ENCODE measurements around the gene NR6A1. TPM values are rescaled to one million over a fixed set of nuclear protein-coding genes. Genes with fewer than 3 reads are reported as not detected.

The NR6A1 gene
- total and polyA plus RNA-seq, 9 donors, result 0.29 to 1.7 (median 1.00) TPM

DNA sequence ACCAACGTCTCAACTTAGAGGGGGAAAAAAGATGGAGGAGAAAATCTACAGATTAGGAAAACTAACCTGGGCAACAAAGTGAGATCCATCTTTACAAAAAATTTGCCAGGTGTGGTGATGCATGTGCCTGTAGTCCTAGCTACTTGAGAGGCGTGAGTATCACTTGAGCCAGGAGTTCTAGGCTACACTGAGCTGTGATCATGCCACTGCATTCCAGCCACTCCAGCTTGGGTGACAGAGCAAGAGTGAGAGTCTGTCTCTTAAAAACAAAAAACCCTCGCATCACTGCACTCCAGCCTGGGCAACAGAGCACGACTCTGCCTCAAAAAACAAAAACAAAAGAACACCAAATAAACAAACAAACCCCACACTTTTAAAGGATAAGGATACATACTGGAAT lies 165.9 kb downstream of the NR6A1 start:
- intact Hi-C loops (cut with DNase I), result loop anchor here in 1 of 4 donors (10.0 kb wide), 1 partner anchor 740 kb away; no protein-coding TSS in a partner anchor
- Histone ChIP-seq H3K4me1 (ENCODE audit: insufficient read depth) (no peaks in the 10 kb centered on the region), H3K27ac (no peak overlapping the region), H3K27me3 (no peaks in the 10 kb centered on the region), H3K9me3 (no peaks in the 10 kb centered on the region), H3K36me3 (no peaks in the 10 kb centered on the region), H3K4me3 (no peak overlapping the region)
- TF ChIP-seq POLR2A (IDR thresholded peaks at IDR 0.05), result no peak
- TF ChIP-seq EP300 (IDR thresholded peaks at IDR 0.05), result no peak
- TF ChIP-seq, protein P1, sequence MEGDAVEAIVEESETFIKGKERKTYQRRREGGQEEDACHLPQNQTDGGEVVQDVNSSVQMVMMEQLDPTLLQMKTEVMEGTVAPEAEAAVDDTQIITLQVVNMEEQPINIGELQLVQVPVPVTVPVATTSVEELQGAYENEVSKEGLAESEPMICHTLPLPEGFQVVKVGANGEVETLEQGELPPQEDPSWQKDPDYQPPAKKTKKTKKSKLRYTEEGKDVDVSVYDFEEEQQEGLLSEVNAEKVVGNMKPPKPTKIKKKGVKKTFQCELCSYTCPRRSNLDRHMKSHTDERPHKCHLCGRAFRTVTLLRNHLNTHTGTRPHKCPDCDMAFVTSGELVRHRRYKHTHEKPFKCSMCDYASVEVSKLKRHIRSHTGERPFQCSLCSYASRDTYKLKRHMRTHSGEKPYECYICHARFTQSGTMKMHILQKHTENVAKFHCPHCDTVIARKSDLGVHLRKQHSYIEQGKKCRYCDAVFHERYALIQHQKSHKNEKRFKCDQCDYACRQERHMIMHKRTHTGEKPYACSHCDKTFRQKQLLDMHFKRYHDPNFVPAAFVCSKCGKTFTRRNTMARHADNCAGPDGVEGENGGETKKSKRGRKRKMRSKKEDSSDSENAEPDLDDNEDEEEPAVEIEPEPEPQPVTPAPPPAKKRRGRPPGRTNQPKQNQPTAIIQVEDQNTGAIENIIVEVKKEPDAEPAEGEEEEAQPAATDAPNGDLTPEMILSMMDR (IDR thresholded peaks at IDR 0.05), result no peak
- 82 to 88% (median 84%) methylated on average over 4 of the region's 4 CpGs for WGBS, 3 donors
- DNase-seq, result no peak

DNA sequence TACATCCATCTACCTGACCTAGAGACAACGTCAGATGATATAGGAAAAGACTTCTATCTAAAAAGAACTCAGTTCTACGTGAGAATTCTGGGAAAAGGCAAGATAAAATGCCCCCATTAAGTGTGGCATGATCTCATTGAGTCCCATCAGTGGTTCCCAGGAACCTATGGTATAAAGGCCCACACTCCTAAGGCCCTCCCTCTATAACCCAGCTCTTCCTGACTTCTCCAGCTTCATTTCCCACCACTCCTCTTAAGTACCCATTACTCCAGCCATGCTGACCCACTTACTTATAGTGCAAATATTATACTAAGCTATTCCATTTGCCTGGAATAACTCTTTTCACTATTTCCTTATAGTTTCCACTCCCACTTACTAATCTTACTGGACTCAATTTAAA lies 168.5 kb downstream of the NR6A1 start:
- TF ChIP-seq, protein P1 (IDR thresholded peaks at IDR 0.05), result no peak
- TF ChIP-seq EP300 (IDR thresholded peaks at IDR 0.05), result no peak
- no peak for TF ChIP-seq POLR2A (IDR thresholded peaks at IDR 0.05)
- WGBS, 3 donors, result 88 to 93% (median 90%) methylated on average over 2 of the region's 2 CpGs
- intact Hi-C loops (cut with DNase I), result loop anchor here in 1 of 4 donors (10.0 kb wide), 1 partner anchor 738 kb away; no protein-coding TSS in a partner anchor

DNA sequence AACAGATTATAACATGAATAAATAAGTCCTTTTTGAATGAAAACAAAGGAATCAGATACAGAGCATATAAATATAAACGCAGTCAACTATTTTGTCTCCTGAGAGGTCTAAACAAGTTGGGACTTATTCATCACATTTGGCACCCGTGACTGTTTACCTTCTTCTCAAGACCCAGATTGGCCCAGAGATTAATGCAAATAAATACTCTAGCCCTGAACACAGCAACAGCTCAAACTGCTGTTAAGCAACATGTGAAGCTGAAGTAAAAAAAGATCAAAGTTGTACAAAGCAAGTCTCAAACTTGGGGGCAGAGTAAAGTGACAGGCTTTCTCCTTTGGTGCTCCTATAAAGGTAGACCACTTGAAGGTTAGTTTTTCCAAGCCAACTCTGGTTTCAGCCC lies 168.9 kb downstream of the NR6A1 start:
- H3K4me3 ChIP-seq, result no peak overlapping the region
- H3K27ac ChIP-seq, result no peak overlapping the region
- intact Hi-C loops (cut with DNase I), result loop anchor here in 1 of 4 donors (10.0 kb wide), 1 partner anchor 737 kb away; no protein-coding TSS in a partner anchor
- no peaks in the 10 kb centered on the region for H3K36me3 ChIP-seq
- no peaks in the 10 kb centered on the region for H3K4me1 ChIP-seq (ENCODE audit: insufficient read depth)
- WGBS, 3 donors, result 17 to 46% (median 35%) methylated on average over 2 of the region's 2 CpGs
- no peaks in the 10 kb centered on the region for H3K27me3 ChIP-seq
- DNase-seq, result no peak
- TF ChIP-seq, protein P1 (IDR thresholded peaks at IDR 0.05), result no peak
- TF ChIP-seq POLR2A (IDR thresholded peaks at IDR 0.05) (no peak), EP300 (IDR thresholded peaks at IDR 0.05) (no peak)
- H3K9me3 ChIP-seq, result no peaks in the 10 kb centered on the region

More for the DNA sequence above, 168.5 kb downstream of the NR6A1 start:
- Histone ChIP-seq H3K27ac (no peak overlapping the region), H3K27me3 (no peaks in the 10 kb centered on the region), H3K4me3 (no peak overlapping the region), H3K4me1 (ENCODE audit: insufficient read depth) (no peaks in the 10 kb centered on the region), H3K9me3 (no peaks in the 10 kb centered on the region), H3K36me3 (no peaks in the 10 kb centered on the region)
- no peak for DNase-seq

DNA sequence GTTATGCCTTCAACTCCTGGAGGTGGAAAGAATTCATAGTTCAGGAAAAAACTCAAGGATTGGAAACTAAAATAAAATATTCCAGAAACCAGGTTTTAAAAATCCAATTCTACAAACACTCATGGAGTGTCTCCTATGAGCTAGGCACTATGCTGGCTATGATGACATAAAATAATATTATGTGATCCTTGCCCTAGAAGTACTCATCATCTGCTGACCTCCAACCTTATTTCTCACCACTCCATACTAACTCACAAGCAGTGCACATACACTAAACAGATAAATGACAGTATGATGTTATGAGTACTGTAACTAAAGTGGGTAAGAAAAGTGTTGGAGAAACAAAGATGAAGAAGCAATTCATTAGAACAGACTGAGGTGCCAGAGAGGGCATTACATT lies 170.7 kb downstream of the NR6A1 start:
- Histone ChIP-seq H3K4me3 (no peak overlapping the region), H3K9me3 (no peaks in the 10 kb centered on the region), H3K4me1 (ENCODE audit: insufficient read depth) (peaks cover 2% of the 10 kb centered on the region), H3K27me3 (no peaks in the 10 kb centered on the region), H3K36me3 (no peaks in the 10 kb centered on the region), H3K27ac (no peak overlapping the region)
- no peak for DNase-seq
- TF ChIP-seq POLR2A (IDR thresholded peaks at IDR 0.05) (no peak), EP300 (IDR thresholded peaks at IDR 0.05) (no peak)
- TF ChIP-seq, protein P1 (IDR thresholded peaks at IDR 0.05), result no peak
- intact Hi-C loops (cut with DNase I), result loop anchor here in 1 of 4 donors (10.0 kb wide), 1 partner anchor 736 kb away; no protein-coding TSS in a partner anchor

Measured in ovary (tissue), 9 donors.